ACHN (cell line): Measurements from ENCODE around the gene ARHGAP15.

Source experiments
- DNase-seq: peaks from one replicate; pipeline ENCODE4 v3.0.0-alpha.2; 2015
- in situ Hi-C: cut with HindIII; loops from 2 replicates; pipeline ENCODE4 v1.10.0; 2017; ENCODE audit warnings: low sequenced_read_pairs, low pct_ligation_motif_present, low pct_unique_long_range_greater_than_20kb

ARHGAP15 gene

DNA sequence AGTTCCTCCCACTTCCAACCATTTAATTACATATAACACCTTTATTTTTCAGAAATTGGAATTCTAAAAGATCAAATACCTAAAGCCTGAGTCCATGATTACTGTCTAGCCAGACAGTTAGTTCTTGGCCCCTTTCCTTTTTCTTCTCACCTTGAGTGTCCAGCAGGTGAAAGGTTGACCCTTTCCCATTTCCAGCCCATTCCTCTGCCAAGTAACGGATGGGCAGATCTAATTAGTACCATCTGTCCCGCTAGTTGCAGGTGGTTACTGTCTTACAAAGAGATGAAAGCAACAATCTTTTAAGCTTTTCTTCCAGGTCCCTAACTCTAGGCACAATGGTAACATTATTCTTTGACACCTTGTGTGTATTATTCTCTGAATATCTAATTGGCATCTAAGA lies 506.7 kb downstream of the ARHGAP15 start:
- no peak for DNase-seq
- in situ Hi-C loops, result no loop called here

DNA sequence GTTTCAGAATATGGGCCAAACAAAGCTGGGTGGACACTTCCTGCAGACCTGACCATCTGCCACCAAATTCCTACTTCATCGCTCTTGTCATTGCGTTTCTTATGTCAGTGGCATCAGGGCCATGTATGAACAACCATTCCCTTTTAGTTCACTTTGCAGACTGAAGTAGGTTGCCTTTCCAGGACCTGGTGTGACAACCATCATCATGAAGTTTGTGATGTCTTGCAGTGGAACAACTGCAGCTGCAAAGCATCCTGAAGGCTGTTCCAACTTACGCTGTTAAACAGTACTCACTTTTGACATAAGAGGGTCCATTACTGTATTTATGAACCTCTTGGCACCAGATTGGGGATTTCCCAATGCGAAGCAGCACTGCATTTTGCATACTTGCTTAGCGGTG lies 511.6 kb downstream of the ARHGAP15 start:
- in situ Hi-C loops, result no loop called here
- no peak for DNase-seq

DNA sequence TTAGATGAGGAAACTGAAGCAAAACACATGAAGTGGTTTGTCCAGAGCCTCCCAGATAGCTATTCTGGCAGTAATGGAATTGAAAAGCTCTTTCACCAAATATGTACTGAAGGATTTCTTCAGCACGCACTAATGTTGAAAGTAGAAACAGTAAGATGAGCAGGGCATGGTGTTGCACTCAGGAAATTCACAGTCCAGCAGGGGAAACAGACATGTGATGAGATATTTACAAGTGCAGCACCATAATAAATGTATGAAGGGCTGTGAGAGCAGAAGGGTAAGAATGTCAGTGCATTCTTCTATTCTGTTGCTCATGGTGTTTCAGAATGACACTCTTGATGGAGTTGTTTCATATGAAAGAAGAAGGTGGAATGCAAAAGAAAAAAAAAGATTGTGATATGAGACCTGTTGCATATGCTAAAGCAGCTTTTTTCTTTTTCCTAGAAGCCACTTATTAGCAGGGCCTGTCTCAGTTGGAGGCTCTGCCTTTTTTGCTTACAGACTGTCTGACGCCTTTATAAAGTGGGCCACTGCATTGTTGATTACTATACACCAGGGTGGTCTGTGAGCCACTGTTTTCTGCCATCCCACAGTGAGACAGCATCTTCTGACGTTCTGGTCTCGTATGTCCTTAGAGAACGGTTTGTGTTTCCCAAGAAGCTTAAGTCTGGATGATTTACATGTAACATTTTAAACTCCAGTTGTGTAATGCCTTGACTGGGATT lies 516.9 kb downstream of the ARHGAP15 start:
- in situ Hi-C loops, result no loop called here
- peak; percentile 15 for DNase-seq

DNA sequence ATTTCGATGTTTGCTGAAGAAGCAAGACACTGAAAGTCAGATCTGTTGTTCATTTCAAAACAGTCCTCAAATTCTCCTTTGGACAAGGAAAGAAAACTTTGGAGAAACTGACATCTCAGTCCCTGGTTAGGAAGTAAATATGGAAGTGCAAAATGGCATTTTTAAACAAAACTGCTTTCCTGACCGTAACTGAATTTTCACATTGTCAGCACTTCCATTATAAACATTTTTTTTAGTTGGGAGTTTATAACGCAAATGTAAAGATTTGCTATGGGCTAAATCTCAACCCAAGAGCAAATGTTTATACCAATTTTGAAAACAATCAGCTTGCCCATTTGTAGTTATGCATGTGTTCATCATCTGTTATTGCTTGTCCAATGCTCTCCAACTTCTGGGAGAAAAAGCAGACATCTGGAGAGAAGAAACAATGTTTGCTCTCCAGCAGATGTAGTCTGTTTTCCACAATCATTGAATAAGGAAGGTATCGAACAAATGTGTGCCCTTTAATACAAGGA lies 520.1 kb downstream of the ARHGAP15 start:
- in situ Hi-C loops, result no loop called here
- no peak for DNase-seq

DNA sequence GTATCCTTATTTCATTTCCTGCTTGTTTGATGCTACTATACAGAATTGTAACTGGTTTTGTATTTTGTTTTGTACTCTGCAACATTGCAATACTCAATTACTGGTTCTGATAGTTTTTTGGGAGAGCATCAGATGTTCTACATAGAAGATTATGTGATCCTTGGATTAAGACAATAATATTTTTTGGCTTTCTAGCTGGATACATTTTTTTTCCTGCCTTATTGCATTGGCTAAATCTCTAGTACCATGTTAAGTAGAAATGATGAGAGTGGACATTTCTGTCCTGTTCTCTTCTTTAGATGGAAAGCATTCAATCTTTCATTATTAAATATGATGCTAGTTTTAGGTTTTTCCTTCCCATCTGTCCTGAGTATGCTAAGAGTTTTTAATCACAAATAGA lies 523.5 kb downstream of the ARHGAP15 start:
- in situ Hi-C loops, result no loop called here
- DNase-seq, result no peak

DNA sequence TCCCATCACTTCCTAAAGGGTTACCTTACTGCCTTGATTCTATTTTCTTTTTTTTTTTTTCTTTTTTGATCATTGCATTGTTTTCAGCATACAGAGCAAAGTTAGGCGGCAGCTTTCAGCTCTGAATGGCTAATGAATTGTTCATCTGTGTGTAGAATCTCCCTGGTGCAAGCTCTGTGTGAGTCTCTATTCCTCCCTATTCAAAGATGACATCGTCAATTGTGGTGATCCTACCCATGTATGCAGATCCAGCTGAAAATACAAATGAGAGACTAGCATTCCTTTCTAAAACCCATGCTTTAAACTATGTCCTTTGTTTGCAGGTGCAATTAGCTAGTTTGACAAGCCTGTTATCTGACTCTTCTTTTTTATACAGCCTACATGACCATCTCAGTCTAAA lies 539.0 kb downstream of the ARHGAP15 start:
- in situ Hi-C loops, result no loop called here

DNA sequence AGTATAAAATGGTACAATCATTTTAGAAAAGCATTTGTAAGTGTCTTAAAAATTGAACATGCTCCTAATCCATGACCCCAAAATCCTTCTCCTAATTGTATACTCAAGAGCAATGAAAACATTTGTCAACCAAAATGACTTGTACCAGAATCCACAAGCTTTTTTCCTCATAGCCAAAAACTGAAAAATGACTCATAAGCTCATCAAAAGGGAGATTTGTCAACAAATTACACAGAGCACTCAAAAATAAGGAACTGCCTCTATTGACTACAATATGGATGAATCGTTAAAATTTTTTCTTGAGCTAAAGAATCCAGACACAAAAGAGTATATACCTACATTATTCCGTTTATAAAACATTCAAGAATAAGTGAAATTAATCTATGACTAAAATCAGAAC lies 544.8 kb downstream of the ARHGAP15 start:
- in situ Hi-C loops, result no loop called here

More for the DNA sequence above, 539.0 kb downstream of the ARHGAP15 start:
- DNase-seq, result no peak

DNA sequence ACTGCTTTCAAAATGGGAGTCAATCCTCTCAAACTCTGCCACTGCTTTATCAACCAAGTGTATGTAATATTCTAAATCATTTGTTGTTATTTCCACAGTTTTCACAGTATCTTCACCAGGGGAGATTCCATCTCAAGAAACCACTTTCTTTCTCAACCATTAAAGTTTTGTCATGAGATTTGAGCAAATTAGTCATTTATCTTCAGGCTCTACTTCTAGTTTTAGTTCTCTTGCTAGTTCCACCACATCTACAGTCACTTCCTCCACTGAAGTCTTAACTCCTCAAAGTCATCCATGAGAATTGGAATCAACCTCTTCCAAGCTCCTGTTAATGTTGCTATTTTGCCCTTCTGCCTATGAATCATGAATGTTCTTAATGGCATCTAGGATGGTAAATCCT lies 545.8 kb downstream of the ARHGAP15 start:
- no peak for DNase-seq
- in situ Hi-C loops, result no loop called here

More for the DNA sequence above, 544.8 kb downstream of the ARHGAP15 start:
- no peak for DNase-seq

DNA sequence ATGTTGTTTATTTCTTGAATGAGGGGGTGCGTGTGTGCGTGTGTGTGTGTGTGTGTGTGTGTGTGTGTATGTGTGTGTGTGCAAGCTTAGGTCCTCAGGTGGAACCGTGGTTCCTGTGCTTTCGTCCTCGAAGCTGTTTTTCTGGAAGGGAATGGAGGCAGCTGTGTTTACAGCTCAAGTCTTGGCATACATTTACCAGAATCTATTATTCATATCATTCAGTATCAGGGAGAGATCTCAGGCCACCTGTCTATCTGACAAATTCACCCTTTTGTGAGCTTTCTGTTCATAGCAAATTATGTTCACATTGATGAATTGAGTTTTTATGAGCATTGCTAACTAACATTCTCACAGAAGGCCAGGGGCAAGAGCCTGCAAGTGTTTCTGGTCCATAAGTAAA lies 550.4 kb downstream of the ARHGAP15 start:
- in situ Hi-C loops, result no loop called here
- DNase-seq, result no peak

DNA sequence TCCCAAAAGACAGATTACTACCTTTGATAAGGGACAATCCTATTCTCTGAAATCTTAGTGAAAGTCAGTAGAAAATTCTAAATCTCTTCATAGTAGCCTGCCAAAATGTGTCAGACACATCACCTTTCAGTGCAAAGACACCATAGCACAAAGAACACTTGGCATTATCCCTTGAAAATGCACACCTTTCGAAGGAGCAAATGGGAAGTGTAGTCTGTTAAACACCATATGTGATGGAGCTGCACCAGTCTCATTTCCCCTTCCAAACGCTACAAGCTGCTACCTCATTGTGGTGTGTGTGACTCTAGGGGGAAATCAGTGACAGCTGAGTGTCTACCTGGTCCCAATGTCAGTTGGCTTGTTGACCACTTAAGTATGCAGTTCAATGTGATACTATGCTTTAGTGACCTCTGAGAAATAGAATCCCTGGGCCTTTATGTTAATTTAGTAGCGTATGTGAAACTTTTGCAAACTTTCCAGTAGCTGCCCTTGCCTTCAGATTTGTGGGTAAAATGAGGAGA lies 551.7 kb downstream of the ARHGAP15 start:
- in situ Hi-C loops, result no loop called here
- no peak for DNase-seq

DNA sequence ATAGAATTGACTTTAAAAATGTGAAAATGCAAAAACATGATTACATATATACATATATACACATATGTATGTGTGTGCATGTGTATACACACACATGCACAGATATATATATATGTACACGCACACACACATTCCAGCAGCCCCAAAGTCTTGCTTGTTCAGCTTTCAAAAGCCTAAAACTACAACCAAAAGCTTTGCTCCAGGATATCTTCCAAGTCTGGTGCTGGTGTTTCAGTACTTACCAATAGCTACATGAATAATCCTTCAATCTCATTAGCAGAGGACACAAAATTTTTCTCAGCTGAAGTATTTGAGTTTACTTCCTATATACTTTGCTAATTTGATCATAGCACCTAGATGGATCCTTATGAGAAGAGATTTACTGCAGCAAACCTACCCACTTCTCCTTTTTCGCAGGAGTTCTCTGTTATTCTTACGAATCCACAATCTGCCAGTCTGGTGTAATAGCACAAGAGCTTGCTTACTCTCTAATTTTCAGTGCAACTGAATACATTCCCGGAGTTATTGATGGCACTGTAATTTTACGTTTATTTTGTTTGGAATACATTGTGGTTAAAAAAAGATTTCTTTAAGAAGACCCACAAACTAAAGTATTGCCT lies 553.3 kb downstream of the ARHGAP15 start:
- in situ Hi-C loops, result no loop called here
- no peak for DNase-seq

DNA sequence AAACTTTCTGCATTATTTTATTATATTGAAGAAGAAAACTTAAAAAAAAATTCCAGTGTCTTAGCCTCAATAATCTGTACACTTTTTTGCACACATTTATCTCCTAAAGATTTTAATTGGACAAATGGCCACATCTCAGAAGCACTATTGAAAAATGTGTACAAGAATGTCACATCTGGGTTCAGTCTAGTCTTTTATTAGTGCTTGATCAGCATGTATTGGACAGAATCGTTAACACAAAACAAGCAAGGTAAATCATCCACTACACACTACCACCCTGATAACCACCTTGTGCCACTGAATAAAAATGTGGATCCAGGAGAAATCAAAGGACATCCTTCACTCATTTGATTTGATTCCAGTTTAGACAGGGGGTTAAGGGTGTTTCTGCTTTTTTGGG lies 554.8 kb downstream of the ARHGAP15 start:
- in situ Hi-C loops, result no loop called here
- no peak for DNase-seq

DNA sequence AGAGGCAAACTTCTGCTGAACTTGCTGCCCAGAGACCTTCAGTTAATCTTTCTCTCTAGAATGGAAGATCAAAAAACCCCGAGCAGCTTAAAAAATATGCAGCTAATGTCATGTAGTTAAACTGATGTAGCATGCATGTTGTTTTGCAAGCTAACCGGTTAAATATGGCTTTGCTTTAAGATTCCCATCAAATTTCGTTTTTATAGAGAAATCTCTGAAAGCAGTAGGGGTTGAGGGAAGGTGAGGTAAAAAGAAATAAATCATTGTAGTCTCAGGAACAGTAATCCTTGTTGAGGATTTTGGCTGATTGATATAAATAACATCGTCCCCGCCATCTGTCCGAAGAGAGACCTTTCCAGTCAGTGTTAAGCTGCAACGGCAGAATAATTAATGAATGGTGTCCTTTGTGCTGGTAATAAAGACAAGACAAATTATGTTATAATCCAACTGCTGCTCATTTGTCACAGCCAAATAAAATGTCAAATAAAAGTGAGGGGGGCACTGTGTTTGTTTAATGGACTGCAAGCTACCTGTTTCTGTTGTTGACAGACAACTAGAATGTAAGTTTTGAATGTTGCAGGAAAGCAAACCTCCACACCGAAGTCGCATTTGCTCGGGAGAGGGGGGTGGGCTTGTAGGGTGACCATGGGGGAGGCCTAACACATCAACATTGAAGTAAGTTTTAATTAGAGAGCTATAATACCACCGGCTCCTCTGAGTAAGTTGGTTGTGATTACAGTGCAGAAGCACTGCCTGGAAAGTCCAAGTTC lies 555.5 kb downstream of the ARHGAP15 start:
- in situ Hi-C loops, result no loop called here
- DNase-seq, result no peak

DNA sequence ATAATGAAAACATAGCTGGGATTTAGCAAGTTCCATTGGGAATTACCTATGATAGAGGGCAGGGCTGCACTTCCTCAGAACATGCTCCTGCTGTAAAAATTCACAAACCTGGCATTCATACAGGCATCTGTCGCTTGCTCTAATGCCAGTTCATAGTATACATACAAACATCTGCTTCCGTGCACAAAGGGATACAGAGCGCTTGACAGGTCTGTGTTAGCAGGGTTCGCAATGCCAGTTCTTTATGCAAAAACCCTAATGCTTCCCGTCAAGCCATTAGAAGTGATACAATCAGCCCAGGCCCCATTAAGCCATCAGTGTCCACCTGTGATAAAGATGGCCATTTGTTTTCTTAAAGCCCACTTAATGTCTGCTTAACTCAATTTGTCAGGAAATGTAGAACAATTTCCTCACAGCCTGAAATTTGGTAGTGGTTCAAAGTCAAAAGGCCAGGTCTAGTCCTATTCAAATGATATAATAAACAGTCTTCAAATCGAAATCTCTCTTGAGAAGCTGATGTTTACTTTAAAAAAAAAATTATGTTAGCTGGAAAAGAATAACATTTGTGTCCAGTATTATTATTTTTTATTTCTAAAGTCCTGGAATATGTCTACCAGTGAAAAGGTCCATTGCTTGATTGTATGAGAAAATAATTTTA lies 556.3 kb downstream of the ARHGAP15 start:
- in situ Hi-C loops, result no loop called here
- no peak for DNase-seq

DNA sequence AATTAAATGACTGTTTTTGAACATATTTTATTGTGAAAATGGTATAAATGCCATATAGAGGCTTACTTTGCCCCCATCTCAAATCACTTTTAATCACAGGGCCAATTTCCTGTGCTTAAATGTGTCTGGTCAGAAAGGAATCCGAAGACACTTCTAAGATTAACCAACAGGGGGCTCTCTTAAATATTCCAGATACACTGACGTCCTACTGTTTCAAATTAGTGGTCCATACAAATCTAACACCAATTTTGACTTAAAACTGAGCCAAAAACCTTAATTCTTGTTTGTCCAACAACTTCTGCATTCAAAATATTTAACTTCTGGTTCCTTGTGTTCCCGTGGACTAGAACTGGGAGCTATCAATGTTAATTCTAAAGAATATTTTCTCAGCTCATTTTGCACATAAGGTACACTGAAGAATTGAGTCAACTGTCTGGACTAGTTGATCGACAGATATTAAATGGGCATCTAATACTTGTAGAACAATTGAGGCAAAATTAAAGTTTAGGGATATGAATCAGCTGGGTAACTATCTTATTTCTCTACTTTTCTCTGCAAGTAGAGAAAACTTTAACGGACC lies 557.5 kb downstream of the ARHGAP15 start:
- in situ Hi-C loops, result no loop called here
- peak; percentile 67 for DNase-seq

DNA sequence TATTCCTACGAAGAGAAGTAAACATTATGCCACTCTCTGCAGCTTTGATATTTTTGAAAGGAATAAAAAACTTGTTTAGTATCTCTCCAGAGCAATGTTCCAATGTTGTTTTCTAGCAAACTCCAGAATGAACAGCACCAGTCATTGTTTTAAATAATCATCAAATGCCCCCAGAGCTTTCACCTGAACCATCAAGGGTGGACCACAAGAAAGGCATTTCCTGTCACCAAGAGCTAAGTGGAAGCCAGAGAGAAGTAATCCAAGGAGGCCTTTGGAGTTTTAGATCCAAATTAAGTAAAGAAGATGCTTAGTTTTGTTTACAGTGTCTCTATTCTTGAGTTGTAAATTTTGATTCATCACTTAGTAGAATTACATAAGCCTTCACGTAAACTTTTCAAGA lies 559.0 kb downstream of the ARHGAP15 start:
- no peak for DNase-seq
- in situ Hi-C loops, result no loop called here

DNA sequence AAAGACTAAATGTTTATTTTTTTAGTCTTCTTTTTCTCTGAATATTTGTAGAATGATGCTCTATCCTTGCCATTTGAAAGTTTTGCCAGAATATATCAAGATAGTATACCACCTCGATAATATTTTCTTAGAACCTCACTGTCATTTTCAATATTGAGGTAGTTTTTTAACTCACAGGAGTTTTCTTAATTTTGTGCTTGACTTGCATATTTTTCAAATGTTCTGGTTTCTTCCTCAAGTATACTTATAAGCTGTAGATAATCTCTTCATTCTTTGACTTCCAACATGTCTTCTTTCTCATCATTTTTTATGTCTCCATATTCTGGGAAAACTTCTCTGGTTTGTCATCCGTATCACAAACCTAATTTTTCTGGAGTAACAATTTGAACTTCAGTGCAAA lies 559.6 kb downstream of the ARHGAP15 start:
- in situ Hi-C loops, result no loop called here
- no peak for DNase-seq

DNA sequence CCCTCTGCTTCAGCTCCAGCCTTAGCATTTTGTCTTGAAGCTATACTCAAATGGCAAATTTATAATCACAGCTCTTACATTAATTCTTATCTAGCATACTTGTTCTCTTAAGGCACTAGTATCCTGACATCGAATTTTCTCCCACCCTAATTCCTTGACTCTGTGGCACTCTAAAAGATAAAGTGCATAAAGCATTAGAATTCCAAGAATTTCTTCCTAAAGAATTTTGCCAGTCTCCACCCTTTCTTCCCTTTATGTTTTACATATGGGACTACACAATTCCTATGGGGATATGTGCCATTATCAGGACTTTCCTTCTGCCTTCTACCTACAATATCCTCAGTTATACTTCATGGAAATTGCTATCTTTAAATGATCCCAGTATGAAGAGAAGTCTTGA lies 560.3 kb downstream of the ARHGAP15 start:
- DNase-seq, result no peak
- in situ Hi-C loops, result no loop called here
